AG09309 (cell line): ENCODE data around the gene CLIC4.

Experiments
- DNase-seq: peaks from one replicate; pipeline ENCODE4 v3.0.0-alpha.2; 2010; ENCODE audit warnings: low read depth
- H3K4me3 ChIP-seq: 2 replicates; pipeline ENCODE4 v1.5.1; 2011; ENCODE audit warnings: mild to moderate bottlenecking, low read depth, low read length, moderate library complexity; ENCODE audit not compliant: control insufficient read depth
- CTCF ChIP-seq: IDR thresholded peaks from 2 replicates; pipeline ENCODE4 v1.5.1; 2011; ENCODE audit warnings: mild to moderate bottlenecking, low read depth, low read length, inconsistent platforms; ENCODE audit not compliant: insufficient read depth, control insufficient read depth; ENCODE audit errors: missing control alignments

The CLIC4 gene

DNA sequence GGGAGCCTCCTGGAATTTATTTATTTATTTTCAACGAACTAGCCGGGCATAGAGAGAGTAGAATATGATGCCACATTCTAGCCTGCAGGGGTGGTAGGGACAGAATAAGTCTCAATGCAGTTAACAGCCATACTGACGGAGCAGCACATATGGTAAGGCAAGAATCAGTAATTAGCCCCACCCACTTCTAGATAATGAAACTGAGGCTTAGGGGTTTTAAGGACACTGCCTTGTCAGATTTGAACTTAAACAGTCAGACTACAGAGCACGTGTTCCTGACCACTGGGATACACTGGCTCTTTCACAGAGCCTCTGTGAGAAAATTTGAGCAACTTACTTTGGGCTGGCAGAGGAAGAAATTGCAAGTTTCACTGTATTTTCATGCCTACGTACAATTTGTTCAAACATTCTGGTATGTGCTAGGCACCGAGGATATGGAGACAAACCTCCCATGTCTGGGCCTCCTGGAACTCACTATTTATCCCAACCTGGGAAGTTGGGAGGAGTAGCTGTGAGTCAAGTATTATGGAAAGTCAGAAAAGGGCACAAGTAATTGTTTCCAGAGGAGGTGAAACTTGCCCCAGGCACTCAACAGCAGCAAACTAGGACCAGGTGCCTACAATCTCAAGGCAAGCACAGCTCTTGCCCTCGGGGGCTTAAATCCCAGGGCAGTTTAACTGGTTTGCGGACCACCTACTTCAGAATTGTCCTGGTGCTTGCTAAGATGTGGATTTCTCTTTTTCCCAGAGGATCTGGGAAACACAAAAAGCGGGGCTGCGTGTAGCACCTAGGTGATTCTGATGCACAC is 1.6 kb upstream of the CLIC4 start:
- no peak for DNase-seq
- TF ChIP-seq CTCF: no peak
- H3K4me3 ChIP-seq: peak overlapping the region; percentile 9

DNA sequence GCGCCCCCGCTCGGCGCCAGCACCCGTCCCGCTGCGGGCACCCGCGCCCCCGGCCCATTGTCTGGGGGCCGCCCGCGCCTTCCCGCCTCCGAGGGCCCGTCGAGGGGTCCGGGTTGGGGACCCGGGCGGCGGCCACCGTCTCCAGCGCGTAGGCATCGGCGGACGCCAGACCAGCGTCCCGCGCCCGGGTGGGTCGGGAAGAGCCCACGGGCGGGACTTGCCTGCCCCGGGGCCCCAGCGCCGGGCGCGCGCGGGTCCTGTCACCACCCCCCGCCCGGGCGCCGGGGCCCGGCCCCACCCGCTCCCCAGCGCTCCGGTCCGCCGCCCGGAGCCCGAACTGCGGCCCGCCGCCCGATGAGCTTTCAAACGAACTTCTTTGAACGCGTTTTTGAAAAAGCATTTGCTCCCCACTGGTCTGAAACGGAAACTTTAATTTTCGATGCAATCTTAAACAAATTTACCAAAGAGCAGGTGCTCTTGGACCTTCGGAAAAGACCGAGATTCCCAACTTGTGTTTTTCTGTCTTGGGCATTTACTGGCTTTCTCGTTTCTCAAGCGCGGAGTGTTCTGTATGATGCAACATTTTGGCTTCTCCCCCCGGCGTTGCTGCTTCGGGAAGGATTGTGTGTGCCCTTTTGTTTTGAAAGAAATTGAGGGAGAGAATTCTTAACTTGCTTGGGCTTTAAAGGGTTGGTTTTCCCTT is 615 bp downstream of the CLIC4 start:
- H3K4me3 ChIP-seq: peak overlapping the region; percentile 67
- DNase-seq: no peak
- no peak for TF ChIP-seq CTCF

GRCh38 chr1:24748191-24749121 is 3.2 kb downstream of the CLIC4 start:
- H3K4me3 ChIP-seq: peak overlapping the region; percentile 67
- TF ChIP-seq CTCF: no peak
- no peak for DNase-seq

- TF ChIP-seq CTCF: no peak
- no peak overlapping the region for H3K4me3 ChIP-seq
- no peak for DNase-seq
Measured at GRCh38 chr1:24749252-24749651, 4.0 kb downstream of the CLIC4 start.

GRCh38 chr1:24749886-24750285 is 4.6 kb downstream of the CLIC4 start:
- DNase-seq: no peak
- H3K4me3 ChIP-seq: no peak overlapping the region
- no peak for TF ChIP-seq CTCF

- no peak for DNase-seq
- TF ChIP-seq CTCF: no peak
- H3K4me3 ChIP-seq: no peak overlapping the region
Measured at GRCh38 chr1:24751833-24752232, 6.6 kb downstream of the CLIC4 start.
